Adrenal gland (tissue), 5 donors: ENCODE data around the gene CSNK1G1.

Source experiments
- CTCF ChIP-seq, 6 experiments: fragments of 450-650 bp in 4 of 6; fragments of 200-600 bp in 2 of 6; sonication (generic) in 1 of 6; IDR thresholded peaks; 1 replicate in 5 of 6; 2 replicates in 1 of 6; pipeline versions ENCODE4 v1.5.1 to v1.8.0; 2016 to 2021; ENCODE audit warnings: antibody characterized with exemption in 6 of 6, mild to moderate bottlenecking in 2 of 6, moderate library complexity in 1 of 6
- POLR2A ChIP-seq, 2 donors: fragments of 450-650 bp; IDR thresholded peaks; one replicate each; pipeline ENCODE4 v1.6.1; 2017; ENCODE audit warnings: antibody characterized with exemption in 2 of 2, mild to moderate bottlenecking in 2 of 2, moderate library complexity in 1 of 2
- donor health status: DM: no; HTN: no; CAD: no.

GRCh38 chr15:64197425-64197824 lies 158.5 kb downstream of the CSNK1G1 start:
- TF ChIP-seq POLR2A (IDR thresholded peaks at IDR 0.05) (no peak), CTCF (IDR thresholded peaks at IDR 0.05) (no peak)
